ENCODE results near the gene GALNS. TPM values are rescaled to one million over a fixed set of nuclear protein-coding genes. Genes with fewer than 3 reads are reported as not detected.
A peak's percentile ranks its signal among the peaks of the same experiment; 100 is the strongest.

GALNS gene
- total RNA-seq, 2 donors from 2014 or later, result 8.8 to 48.8 TPM

- 80% methylated on average over 21 to 27 of the region's 27 CpGs for WGBS, 2 donors
- Histone ChIP-seq H3K27ac (no peak overlapping the region), H3K4me3 (no peak overlapping the region), H3K27me3 (no peaks in the 10 kb centered on the region), H3K9me3 (no peaks in the 10 kb centered on the region), H3K4me1 (peaks cover 5% of the 10 kb centered on the region), H3K36me3 (replicated peaks in 1 of 2; ENCODE audit: insufficient read depth in 1 of 2, low read depth in 2 of 2) (no peaks in the 10 kb centered on the region)
- intact Hi-C loops (cut with DNase I), result no loop called here
- no peak for DNase-seq
- no peak for ATAC-seq
- TF ChIP-seq POLR2A (IDR thresholded peaks at IDR 0.05) (no peak), CTCF (IDR thresholded peaks at IDR 0.05) (no peak)
Observed at GRCh38 chr16:88868974-88869672, 12.4 kb upstream of the GALNS start.

DNA sequence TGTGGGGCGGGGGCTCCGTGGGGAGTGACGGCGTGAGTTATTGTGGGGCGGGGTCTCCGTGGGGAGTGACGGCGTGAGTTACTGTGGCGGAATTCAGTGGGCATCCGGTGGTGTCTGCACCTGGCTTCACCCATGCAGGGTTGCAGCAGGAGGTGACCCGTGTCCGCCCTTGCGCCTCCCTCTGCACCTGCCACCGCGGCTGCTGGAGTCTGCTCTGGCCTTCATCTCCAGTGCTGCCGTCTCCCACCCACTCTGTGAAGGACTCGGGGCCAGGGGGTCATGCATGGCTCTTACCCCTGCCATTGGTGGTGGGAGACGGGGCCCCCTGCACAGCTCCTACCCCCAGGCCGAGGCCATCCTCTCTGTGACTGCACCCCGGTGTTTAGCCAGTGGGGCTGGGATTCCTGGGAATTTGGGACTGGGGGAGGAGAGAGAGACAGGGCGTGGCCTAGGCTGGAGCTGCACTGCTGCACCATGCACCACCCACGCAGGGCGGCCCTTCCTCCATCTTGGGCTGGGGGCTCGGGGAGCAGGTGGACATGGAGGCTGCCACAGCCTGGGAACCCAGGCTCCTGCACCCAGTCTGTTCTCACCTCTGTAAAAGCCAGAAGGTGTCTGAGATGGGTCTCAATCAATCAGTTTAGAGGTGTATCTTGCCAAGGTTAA, 11.0 kb upstream of the GALNS start:
- ATAC-seq (no peak), DNase-seq (no peak)
- Histone ChIP-seq H3K9me3 (no peaks in the 10 kb centered on the region), H3K27ac (no peak overlapping the region), H3K27me3 (no peaks in the 10 kb centered on the region), H3K36me3 (replicated peaks in 1 of 2; ENCODE audit: insufficient read depth in 1 of 2, low read depth in 2 of 2) (no peaks in the 10 kb centered on the region), H3K4me3 (no peak overlapping the region), H3K4me1 (peaks cover 5% of the 10 kb centered on the region)
- TF ChIP-seq POLR2A (IDR thresholded peaks at IDR 0.05), result no peak
- TF ChIP-seq CTCF (IDR thresholded peaks at IDR 0.05), result no peak
- intact Hi-C loops (cut with DNase I), result no loop called here
- 70 to 80% methylated on average over 3 to 23 of the region's 24 CpGs for WGBS, 2 donors

DNA sequence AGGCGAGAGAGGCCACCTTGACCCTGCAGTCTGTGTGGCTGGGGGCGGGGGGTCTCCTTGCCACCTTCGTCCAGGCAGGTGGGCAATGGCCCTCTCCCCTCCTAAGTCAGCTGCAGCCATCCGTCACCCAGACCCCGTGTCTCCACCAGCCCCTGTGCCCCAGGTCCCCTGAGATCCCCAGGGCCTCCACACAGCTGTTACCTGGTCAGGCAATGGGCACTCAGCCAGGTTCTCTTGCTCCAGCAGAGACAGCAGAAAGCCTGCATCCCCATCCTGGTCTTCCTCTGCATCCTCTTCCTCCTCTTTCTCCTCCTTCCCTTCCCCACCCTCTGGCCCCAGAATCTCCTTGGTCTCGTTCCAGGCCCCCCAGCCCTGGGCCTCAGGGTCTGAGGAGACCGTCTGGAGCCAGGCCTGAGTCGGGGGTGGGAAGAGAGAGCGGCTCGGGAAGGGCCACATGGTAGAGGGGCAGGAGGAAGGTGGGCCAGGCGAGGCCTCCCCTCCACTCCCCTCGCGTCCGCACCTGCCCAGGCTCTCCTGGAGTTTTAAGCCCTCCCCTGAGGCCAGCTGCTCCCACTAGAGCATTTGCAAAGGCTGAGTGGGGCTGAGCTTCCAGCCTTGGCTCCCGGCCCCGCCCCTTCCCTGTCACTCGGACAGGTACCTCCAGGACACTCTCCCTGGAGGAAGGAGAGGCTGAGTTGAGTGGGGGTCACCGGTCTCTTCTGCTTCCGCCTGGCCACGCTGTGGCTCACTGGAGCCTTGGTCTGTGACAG, 9.6 kb upstream of the GALNS start, which contains the start of gene PABPN1L:
Gene PABPN1L (minus strand): TSS at position 510 of the 770 bp plus-strand sequence. CDS start 54 bp downstream, at position 456.
- no peaks in the 10 kb centered on the region for H3K36me3 ChIP-seq (replicated peaks in 1 of 2; ENCODE audit: insufficient read depth in 1 of 2, low read depth in 2 of 2)
- H3K4me3 ChIP-seq, result no peak within 1 kb of the TSS
- no peak for TF ChIP-seq POLR2A (IDR thresholded peaks at IDR 0.05)
- no peak for TF ChIP-seq CTCF (IDR thresholded peaks at IDR 0.05)
- no peaks in the 10 kb centered on the region for H3K27me3 ChIP-seq
- intact Hi-C loops (cut with DNase I), result no loop called here
- WGBS, 2 donors, result 50 to 67% methylated on average over 10 to 17 of the region's 20 CpGs
- peaks cover 5% of the 10 kb centered on the region for H3K4me1 ChIP-seq
- no peak for ATAC-seq
- H3K27ac ChIP-seq, result no peak within 1 kb of the TSS
- peak in 3 of 4 donors; percentile 22 to 57 (median 53) for DNase-seq
- H3K9me3 ChIP-seq, result no peaks in the 10 kb centered on the region

DNA sequence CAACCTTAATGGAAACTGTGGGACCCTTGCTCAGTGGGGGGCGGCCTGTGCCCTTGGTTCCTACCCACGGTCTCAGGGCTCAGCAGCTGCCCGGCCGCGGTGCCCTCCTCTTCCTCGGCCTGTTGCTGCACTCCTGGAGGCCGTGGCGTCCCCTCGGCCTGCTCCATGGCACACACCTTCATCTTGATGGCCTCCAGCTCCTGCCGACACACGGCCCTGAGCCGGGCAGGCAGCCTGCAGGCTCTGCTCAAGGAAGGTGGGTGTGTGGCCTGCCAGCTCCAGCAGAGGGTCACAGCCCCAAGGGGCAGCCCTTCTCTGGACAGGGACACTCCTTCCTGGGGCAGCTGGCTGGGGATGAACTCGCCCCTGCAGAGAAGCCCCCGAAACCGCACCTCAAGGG, 9.0 kb upstream of the GALNS start:
- peaks cover under 1% of the 10 kb centered on the region for H3K4me1 ChIP-seq
- WGBS, 2 donors, result 72 to 80% methylated on average over 1 to 4 of the region's 15 CpGs
- DNase-seq (no peak), ATAC-seq (no peak)
- H3K27ac ChIP-seq, result no peak overlapping the region
- H3K27me3 ChIP-seq, result no peaks in the 10 kb centered on the region
- H3K4me3 ChIP-seq, result no peak overlapping the region
- no peaks in the 10 kb centered on the region for H3K9me3 ChIP-seq
- H3K36me3 ChIP-seq (replicated peaks in 1 of 2; ENCODE audit: insufficient read depth in 1 of 2, low read depth in 2 of 2), result no peaks in the 10 kb centered on the region
- TF ChIP-seq CTCF (IDR thresholded peaks at IDR 0.05) (no peak), POLR2A (IDR thresholded peaks at IDR 0.05) (no peak)
- intact Hi-C loops (cut with DNase I), result no loop called here
